Mononuclear cell (primary cell): ENCODE results near the gene CYSRT1. TPM values are rescaled to one million over a fixed set of nuclear protein-coding genes. Genes with fewer than 3 reads are reported as not detected.
A peak's percentile ranks its signal among the peaks of the same experiment; 100 is the strongest.

Experiments
- H3K27me3 ChIP-seq: 2 replicates; pipeline ENCODE4 v1.6.0; 2011; ENCODE audit warnings: low read length, control low read depth; ENCODE audit not compliant: insufficient read depth
- H3K4me1 ChIP-seq: 2 replicates; pipeline ENCODE4 v1.5.1; 2011; ENCODE audit warnings: mild to moderate bottlenecking, low read length, control low read depth; ENCODE audit not compliant: insufficient read depth
- H3K4me3 ChIP-seq: 2 replicates; pipeline ENCODE4 v1.5.1; 2011; ENCODE audit warnings: mild to moderate bottlenecking, low read length, moderate library complexity
- H3K9me3 ChIP-seq: 2 replicates; pipeline ENCODE4 v1.5.1; 2011; ENCODE audit warnings: low read depth, mild to moderate bottlenecking, control low read depth, low read length
- total RNA-seq: library from RNA; depleted of rRNA; stranded (reverse); fragments of >200 nt; gene quantifications from one replicate; pipeline ENCODE4 v1.2.3, GENCODE V29; 2012

The CYSRT1 gene
- total RNA-seq, 1 donor: 0.21 TPM

DNA sequence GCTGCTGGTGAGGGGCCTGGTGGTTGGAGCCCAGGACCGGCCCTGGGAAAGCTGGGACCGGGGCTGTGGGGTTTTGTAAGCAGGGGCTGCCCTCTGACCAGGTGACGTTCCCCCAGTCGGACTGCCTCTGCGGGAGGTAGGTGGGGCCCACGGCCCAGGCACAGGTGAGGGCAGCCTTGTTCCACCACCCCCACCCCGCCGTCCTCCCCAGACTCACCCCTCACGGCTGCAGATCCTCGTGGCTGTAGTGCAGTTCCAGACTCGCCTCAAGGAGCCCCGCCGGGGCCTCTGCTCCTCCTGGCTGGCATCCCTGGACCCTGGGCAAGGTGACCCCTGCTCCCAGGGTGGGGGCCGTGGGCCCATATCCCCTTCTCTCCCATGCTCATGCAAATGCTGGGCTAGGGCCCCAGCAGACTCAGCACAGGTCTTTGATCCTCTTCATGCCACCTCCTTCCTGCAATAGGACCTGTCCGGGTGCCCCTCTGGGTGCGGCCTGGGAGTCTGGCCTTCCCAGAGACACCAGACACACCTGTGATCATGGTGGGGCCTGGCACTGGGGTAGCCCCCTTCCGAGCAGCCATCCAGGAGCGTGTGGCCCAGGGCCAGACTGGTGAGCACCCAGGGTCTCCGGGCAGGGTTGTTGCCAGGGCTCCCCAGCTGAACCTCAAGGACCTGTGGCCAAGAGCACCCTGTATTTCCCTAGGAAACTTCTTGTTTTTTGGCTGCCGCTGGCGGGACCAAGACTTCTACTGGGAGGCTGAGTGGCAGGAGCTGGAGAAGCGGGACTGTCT lies 9.6 kb upstream of the CYSRT1 start:
- Histone ChIP-seq H3K4me3 (no peak overlapping the region), H3K27me3 (no peaks in the 10 kb centered on the region), H3K4me1 (no peaks in the 10 kb centered on the region), H3K9me3 (no peaks in the 10 kb centered on the region)

DNA sequence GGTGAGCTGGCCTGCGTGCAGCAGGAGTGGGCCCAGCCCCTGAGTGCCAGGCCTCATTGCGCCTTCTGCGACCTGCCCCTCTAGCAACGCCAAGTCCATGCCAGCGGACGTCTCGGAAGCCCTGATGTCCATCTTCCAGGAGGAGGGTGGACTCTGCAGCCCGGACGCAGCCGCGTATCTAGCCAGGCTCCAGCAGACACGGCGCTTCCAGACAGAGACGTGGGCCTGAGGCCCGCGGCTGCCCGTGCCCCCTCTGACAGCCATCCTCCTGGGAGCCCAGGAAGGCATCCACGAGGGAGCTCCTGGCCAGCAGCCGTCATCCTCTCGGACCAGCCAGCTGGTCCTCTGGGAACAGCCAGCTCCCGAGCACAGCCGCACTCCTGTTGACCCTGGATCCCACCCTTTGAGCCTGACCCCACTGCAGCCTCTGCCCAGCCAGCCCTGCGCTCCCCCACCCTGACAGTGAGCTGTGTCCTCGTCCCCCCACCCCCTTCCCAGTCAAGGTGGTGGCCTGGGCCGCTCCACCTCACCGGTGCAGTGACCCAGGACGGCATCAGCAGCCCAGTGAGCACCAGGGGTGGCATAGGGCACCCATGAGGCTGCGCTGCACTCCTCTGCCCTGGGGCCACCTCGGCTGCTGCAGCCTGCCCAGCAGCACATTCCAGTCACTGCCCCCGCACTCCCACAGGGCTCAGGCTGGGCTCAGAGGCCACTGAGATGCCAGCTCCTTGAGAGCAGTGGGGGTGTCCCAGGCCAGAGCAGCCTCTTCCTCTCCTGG lies 8.6 kb upstream of the CYSRT1 start:
- no peaks in the 10 kb centered on the region for H3K9me3 ChIP-seq
- H3K4me3 ChIP-seq: no peak overlapping the region
- no peaks in the 10 kb centered on the region for H3K4me1 ChIP-seq
- no peaks in the 10 kb centered on the region for H3K27me3 ChIP-seq

DNA sequence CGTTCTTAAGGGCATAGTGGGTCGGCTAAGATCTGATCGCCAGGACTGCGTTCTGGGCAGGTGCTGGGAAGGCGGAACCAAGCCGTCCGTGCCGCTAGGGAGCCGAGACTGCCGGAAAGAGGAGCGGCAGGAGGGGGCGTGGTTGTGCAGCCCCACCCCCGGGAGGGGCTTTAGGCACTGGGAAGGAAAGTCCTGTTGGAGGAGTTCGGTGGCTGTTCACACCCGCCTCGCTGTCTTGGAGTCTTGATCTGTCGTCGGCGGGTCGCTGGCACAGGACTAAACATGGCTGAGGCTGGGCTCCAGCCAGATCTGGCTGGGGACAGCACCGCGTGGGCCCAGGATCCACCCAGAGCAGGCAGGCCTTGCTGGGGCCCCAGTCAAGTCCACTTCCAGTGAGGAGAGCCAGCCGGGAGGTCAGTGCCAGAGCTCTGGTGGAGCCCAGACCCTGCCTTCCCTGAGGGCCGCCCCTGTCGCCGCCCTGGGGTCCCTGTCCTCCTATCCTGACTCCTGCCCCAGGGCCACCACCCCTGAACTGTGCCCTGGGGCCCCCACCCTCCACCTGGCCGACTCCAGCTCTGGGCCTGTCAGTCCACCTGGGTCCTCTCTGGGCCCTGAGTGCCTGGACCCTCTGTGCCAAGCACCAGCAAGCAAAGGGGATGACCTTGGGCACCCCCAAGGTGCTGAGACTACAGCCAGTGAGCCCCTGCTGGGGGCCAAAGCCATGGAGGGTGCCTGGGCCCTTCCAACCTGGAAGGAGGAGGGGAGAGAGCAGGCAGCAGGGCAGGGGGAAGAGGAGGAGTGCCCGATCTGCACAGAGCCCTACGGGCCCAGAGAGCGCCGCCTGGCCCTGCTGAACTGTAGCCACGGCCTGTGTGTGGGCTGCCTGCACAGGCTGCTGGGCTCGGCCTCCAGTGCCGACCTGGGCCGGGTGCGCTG lies 7.4 kb upstream of the CYSRT1 start:
- no peaks in the 10 kb centered on the region for H3K9me3 ChIP-seq
- H3K27me3 ChIP-seq: no peaks in the 10 kb centered on the region
- H3K4me3 ChIP-seq: no peak overlapping the region
- H3K4me1 ChIP-seq: peaks cover 3% of the 10 kb centered on the region

DNA sequence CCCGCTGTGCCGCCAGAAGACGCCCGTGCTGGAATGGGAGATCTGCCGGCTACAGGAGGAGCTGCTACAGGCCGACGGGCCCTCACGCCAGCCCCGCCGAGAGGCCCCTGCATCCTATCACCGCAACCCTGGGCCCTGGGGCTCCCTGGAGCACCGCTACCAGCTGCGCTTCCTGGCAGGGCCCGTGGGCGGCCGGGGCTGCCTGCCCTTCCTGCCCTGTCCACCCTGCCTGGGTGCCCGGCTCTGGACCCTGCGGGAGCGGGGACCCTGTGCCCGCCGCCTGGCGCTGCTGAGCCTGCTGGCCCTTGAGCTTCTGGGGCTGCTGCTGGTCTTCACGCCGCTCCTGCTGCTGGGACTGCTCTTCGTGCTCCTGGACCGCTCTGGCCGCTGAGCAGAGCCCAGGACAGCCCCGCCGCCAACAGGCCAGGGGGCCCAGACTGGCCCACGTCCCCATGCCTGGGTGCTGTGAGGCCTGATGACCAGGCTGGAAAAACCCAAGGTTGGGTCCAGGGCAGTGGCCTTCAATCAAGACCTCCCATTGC lies 6.7 kb upstream of the CYSRT1 start:
- Histone ChIP-seq H3K4me3 (no peak overlapping the region), H3K4me1 (peaks cover 9% of the 10 kb centered on the region), H3K27me3 (no peaks in the 10 kb centered on the region), H3K9me3 (no peaks in the 10 kb centered on the region)

DNA sequence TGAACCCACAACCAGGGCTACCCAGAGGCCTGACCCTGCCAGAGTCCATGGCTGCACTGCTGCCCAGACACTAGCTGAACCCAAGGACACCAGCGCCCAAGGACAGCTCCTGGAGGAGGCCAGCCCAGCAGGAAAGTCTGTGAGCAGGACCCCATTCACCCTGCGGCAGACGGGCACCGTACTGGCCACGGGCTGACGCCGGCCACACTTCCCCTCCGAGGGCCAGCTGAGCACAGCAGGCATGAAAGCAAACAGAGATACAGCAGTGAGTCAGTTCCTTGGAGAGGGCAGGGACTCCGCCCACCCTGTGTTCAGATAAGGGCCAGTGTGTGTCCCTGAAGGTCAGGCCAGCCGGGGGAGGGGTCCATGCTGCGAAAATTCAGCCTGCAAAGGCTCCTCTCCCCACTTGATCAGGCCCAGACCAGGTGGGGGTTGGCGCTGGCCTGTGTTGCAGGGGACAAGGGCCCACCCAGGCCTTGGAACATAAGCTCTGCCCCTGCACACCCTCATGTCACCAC lies 6.2 kb upstream of the CYSRT1 start:
- Histone ChIP-seq H3K9me3 (no peaks in the 10 kb centered on the region), H3K4me1 (peaks cover 10% of the 10 kb centered on the region), H3K4me3 (no peak overlapping the region), H3K27me3 (no peaks in the 10 kb centered on the region)

DNA sequence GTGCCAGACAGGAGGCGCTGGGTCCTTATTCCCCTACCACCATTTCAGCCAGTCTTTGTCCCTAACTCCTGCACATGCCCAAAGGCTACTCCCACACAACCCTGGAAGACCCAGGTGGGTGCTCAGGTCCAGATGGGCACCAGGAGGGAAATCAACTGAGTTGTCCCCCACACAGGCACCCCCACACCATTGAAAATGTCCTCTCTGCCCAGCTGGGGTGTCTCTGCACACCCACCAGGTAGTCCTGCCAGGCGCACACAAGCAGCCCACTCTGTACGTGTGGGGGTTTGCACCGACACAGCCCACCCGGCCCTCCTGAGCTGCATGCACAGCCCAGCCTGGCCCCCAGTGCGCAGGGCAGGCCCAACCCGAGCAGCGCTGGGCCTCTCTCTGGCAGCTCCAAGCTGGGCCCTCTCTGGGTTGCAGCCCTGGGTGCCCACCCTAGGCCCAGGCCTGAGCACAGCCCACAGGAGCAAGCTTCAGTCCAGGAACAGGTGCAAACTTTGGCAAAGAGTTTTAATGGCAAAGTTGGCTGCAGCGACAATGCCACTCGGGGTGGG lies 5.1 kb upstream of the CYSRT1 start:
- no peaks in the 10 kb centered on the region for H3K9me3 ChIP-seq
- H3K4me3 ChIP-seq: no peak overlapping the region
- H3K27me3 ChIP-seq: no peaks in the 10 kb centered on the region
- peaks cover 21% of the 10 kb centered on the region for H3K4me1 ChIP-seq

DNA sequence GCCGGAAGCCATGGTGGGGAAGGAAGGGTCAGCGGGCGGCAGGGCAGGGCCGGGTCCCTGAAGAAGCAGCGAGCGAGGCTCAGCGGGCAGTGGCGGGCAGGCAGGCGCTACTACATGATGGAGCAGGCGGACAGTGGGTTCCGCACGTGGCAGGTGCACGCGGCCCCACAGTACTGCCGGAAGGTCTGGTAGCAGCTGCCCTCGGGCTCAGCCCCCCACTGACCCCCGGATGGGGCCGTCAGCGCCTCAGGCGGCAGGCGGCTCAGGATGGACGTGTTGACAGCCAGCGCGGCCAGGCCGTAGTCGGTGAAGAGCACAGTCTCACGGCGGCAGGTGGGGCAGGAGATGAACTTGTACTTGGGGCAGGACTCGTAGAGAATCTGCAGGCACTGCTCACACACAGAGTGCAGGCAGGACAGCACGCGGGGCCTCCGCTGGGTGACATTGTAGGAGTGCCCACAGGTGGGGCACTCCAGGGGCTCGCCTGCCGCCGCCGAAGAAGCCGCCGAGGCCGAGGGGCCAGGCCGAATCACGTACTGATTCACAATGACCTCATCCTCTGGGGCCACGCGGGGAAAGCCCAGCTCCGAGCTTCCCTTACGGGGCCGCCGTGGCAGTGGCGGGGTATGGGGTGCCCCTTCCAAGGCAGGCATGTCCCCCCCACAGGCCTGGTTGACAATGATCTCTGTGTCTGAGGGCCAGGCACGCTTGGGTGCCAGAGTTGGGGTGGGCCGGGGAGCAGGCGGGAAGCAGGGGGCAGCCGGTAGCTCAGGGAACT lies 4.5 kb upstream of the CYSRT1 start:
- Histone ChIP-seq H3K9me3 (no peaks in the 10 kb centered on the region), H3K27me3 (no peaks in the 10 kb centered on the region), H3K4me3 (no peak overlapping the region), H3K4me1 (peaks cover 21% of the 10 kb centered on the region)

DNA sequence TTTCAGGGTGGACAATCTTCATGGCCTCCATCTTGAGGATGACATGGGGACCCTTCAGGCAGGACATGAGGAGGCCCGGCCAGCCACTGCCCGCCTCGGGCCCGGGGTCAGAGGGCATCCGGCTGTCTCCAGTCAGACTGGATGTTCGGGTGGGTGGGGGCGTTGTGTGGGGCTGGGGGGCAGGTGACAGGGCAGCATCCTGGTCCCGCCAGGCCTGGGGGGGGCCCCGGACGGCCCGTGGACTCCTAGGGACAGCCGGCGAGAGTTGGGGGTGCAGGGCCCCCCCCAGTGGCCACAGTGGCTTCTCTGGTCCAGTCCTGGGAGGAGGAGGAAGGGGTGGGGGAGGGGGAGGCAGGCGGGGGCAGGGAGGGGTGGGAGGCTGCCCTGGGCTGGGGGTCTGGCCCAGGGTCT lies 3.9 kb upstream of the CYSRT1 start:
- peaks cover 21% of the 10 kb centered on the region for H3K4me1 ChIP-seq
- no peaks in the 10 kb centered on the region for H3K27me3 ChIP-seq
- no peak overlapping the region for H3K4me3 ChIP-seq
- H3K9me3 ChIP-seq: no peaks in the 10 kb centered on the region

DNA sequence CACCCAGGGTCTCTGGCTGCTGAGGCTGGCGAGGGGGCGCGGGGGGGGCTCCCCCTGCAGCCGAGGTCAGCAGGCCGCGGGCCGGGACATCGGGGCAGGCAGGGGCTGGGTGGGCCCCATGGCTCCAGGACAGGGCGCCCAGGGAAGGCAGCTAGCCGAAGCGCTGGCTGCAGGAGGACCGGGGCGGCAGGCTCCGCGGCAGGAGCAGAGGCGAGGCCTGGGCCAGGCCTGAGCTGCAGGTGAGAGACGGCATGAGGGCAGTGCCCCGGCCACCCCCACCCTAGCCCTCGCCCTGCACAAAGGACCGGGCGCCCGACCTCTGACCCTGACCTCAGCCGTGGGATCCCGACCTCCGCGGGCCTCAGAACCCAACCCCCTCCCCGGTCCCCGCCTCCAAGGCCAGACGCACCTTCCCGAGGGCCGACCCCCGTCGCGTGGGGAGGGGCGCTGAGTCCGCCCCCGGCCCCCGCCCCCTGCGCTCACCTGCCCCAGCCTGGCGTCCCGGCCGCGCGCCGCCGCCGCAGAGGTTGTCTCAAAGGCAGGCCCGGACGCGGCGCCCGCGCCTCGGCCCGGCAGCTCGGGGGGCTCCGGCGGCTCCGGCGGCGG lies 3.4 kb upstream of the CYSRT1 start:
- Histone ChIP-seq H3K4me3 (no peak overlapping the region), H3K4me1 (peaks cover 21% of the 10 kb centered on the region), H3K27me3 (no peaks in the 10 kb centered on the region), H3K9me3 (no peaks in the 10 kb centered on the region)

DNA sequence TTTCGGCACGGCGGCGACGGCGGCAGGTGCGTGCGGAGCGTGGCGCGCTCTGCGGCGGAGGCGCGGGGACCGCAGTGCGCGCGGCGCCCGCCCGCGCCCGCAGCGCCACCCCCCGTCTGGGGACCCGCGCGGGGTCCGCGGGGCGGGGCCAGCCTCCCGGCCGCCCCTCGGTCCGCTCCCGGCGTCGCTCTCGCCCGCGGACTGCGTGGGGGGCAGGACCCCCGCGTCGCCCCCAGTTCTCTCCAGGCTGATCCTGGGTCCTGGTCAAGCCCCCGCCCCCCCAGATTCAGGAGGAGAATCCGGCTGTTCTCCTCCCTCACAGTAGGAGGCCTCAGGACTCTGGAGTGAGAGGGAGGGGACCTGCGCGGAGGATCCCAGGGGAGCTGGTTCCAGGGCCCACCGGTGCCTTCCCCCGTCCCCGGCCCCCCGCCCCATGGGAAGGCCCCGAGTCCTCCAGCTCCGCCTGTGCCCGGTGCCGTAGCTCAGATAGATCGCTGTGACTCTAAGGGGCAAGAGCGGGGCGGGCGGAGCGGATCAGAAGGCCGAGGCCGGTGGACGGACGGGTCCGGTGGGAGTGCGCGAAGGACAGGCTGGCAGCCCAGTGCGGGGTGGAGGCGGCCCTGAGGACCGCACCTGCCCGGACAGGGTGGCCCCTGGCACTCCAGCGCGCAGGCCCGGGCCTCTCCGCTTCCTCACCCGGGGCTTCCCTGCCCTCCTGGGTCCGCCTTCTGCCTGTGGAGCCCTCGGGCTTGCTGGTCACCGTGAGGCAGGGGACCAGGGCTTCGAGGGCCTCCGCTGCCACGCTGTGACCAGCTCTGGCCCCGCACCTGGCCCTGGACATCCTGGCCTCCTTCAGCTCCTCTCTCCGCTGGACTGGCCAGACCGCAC lies 2.5 kb upstream of the CYSRT1 start, which contains the start of gene RNF208:
Gene RNF208 (minus strand): TSS at position 51 of the 888 bp plus-strand sequence. CDS start 1,028 bp downstream, outside the sequence.
- peak within 1 kb of the TSS; percentile 41 for H3K4me3 ChIP-seq
- H3K9me3 ChIP-seq: no peaks in the 10 kb centered on the region
- H3K4me1 ChIP-seq: peaks cover 24% of the 10 kb centered on the region
- no peaks in the 10 kb centered on the region for H3K27me3 ChIP-seq

DNA sequence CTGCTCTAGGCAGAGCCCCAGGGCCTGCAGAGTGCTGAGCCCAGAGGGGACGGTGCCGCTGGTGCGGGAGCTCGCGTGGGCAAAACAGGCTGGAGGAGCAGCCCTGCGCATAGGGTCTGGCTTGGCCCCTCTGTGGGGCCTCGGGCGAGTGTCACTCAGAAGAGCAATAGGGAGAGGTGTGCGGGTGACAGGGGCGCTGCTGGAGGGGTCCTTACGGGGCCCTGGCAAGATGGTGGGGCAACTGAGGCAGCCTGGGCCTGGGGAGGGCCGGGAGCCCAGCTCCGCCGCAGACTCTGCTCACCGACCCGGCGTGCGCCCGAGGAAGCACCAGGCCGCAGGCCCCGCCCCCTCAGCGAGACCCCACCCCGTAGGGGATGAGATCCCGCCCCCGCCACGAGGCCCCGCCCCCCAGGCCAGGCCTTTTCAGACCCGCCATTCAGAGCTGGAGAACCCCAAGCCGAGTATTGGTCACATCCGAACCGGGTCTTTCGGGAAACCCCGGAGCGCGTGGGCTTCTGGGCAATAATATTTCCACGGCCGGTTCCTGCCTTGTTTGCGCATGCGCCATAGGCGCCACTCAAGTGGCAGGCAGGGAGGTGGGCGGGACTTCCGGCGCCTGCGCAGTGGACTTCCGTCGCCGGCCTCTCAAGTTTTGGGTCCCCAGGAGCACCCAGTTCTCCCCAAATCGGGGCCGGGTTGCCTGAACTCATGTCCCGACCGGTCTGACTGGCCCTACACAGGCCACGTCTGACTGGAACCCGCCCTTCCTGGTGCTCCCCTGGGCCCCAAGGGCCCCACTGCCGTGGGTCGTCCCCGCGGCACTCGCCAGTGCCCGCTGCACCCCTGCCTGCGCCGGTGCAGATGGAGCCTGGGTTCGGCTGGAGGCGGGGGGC lies 1.6 kb upstream of the CYSRT1 start:
- Histone ChIP-seq H3K4me1 (peaks cover 24% of the 10 kb centered on the region), H3K27me3 (no peaks in the 10 kb centered on the region), H3K4me3 (peak overlapping the region; percentile 54), H3K9me3 (no peaks in the 10 kb centered on the region)
